RWPE2 (cell line): Measurements from ENCODE around the gene SELPLG.
A peak's percentile ranks its signal among the peaks of the same experiment; 100 is the strongest.

Experiments used
- ATAC-seq: fragments of 200-7000 bp; cut with Tn5 transposase; 3 replicates; pipeline ENCODE4 v1.9.1; 2021; ENCODE audit warnings: low read depth
- DNase-seq: peaks from one replicate; pipeline ENCODE4 v3.0.0-alpha.2; 2020; ENCODE audit warnings: low spot score
- H3K27ac ChIP-seq: fragments of 450-650 bp; 2 replicates; pipeline ENCODE4 v1.5.1; 2017; ENCODE audit warnings: mild to moderate bottlenecking; ENCODE audit not compliant: poor library complexity, severe bottlenecking
- H3K27me3 ChIP-seq: fragments of 250-450 bp; sonication (Bioruptor Pico); 2 replicates; pipeline ENCODE4 v1.5.1; 2021; ENCODE audit warnings: mild to moderate bottlenecking, moderate library complexity; ENCODE audit not compliant: insufficient read depth, poor library complexity, severe bottlenecking
- H3K36me3 ChIP-seq: fragments of 250-450 bp; sonication (Bioruptor Pico); 2 replicates; pipeline ENCODE4 v1.5.1; 2020; ENCODE audit warnings: low read depth, mild to moderate bottlenecking, moderate library complexity
- H3K4me1 ChIP-seq: fragments of 250-450 bp; sonication (Bioruptor Pico); 2 replicates; pipeline ENCODE4 v1.5.1; 2021; ENCODE audit warnings: mild to moderate bottlenecking, moderate library complexity; ENCODE audit not compliant: insufficient read depth, poor library complexity, severe bottlenecking
- H3K4me3 ChIP-seq: fragments of 250-450 bp; sonication (Bioruptor Pico); 2 replicates; pipeline ENCODE4 v1.5.1; 2021; ENCODE audit warnings: mild to moderate bottlenecking, moderate library complexity; ENCODE audit not compliant: severe bottlenecking
- H3K9me3 ChIP-seq: fragments of 250-450 bp; sonication (Bioruptor Pico); 2 replicates; pipeline ENCODE4 v1.5.1; 2021; ENCODE audit warnings: mild to moderate bottlenecking, moderate library complexity; ENCODE audit not compliant: severe bottlenecking
- CTCF ChIP-seq: fragments of 450-650 bp; IDR thresholded peaks from one replicate; pipeline ENCODE4 v1.5.1; 2017; ENCODE audit warnings: mild to moderate bottlenecking, moderate library complexity; ENCODE audit not compliant: poor library complexity, severe bottlenecking

SELPLG gene

DNA sequence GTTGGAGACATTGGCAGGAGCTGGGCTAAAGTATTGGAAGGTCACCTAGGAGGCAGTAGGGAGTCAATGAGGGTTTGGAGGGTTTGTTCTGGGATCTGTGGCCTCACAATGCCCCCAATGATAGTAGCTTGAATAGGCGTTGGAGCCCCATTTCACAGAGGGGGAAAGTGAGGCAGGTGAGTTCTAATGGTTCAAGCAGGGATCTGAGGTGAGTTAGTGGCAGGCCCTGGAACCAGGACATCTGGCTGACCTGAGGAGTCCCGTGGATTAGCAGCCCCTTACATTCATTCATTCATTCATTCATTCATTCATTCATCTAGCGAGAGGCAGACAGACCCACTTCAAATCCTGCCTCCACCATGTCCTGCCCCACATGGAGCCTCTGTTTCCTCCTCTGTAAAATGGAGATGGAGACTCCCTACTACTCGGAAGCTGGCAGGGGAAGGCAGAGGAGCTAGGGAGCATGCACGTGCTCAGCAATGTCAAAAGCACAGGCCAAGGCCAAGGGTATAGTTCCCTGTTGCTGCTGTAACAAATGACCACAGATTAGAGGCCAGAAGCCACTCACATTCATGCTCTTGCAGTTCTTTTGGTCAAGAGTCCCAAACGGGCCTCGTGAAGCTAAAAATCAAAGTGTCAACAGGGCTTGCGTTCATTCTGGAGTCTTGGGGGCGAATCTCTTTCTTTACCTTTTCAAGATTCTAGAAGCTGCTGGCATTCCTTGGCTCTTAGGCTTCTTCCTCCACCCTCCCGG is 33.6 kb downstream of the SELPLG start:
- Histone ChIP-seq H3K9me3 (no peaks in the 10 kb centered on the region), H3K27ac (no peak overlapping the region), H3K27me3 (no peaks in the 10 kb centered on the region), H3K36me3 (no peaks in the 10 kb centered on the region), H3K4me1 (no peaks in the 10 kb centered on the region), H3K4me3 (no peak overlapping the region)
- DNase-seq (no peak), ATAC-seq (no peak)
- TF ChIP-seq CTCF, result no peak

DNA sequence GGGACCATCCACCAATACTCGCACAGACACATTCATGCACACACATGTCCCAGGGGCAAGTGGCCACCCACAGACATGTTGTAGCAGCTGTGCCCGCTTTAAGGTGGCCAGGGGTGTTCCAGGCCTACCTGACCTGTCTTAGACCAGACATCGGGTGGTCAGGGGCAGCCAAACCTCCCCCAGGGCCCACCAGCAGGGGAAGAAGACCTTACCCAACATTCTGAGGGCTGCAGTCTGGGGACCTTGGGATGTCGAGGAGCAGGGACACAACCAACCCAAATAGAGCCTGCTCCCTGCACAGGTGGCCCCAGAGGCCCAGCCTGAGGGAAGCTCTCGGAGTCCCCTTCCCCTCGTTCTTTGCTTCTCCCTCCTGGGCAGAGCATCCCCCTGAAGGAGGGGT is 34.2 kb downstream of the SELPLG start:
- DNase-seq (no peak), ATAC-seq (no peak)
- Histone ChIP-seq H3K4me1 (no peaks in the 10 kb centered on the region), H3K36me3 (no peaks in the 10 kb centered on the region), H3K27me3 (no peaks in the 10 kb centered on the region), H3K9me3 (no peaks in the 10 kb centered on the region), H3K27ac (no peak overlapping the region), H3K4me3 (no peak overlapping the region)
- no peak for TF ChIP-seq CTCF

- Histone ChIP-seq H3K4me1 (no peaks in the 10 kb centered on the region), H3K9me3 (no peaks in the 10 kb centered on the region), H3K36me3 (no peaks in the 10 kb centered on the region), H3K27ac (no peak overlapping the region), H3K4me3 (no peak overlapping the region), H3K27me3 (no peaks in the 10 kb centered on the region)
- ATAC-seq (no peak), DNase-seq (no peak)
- TF ChIP-seq CTCF, result no peak
Measured at GRCh38 chr12:108598553-108599250, 35.0 kb downstream of the SELPLG start.

DNA sequence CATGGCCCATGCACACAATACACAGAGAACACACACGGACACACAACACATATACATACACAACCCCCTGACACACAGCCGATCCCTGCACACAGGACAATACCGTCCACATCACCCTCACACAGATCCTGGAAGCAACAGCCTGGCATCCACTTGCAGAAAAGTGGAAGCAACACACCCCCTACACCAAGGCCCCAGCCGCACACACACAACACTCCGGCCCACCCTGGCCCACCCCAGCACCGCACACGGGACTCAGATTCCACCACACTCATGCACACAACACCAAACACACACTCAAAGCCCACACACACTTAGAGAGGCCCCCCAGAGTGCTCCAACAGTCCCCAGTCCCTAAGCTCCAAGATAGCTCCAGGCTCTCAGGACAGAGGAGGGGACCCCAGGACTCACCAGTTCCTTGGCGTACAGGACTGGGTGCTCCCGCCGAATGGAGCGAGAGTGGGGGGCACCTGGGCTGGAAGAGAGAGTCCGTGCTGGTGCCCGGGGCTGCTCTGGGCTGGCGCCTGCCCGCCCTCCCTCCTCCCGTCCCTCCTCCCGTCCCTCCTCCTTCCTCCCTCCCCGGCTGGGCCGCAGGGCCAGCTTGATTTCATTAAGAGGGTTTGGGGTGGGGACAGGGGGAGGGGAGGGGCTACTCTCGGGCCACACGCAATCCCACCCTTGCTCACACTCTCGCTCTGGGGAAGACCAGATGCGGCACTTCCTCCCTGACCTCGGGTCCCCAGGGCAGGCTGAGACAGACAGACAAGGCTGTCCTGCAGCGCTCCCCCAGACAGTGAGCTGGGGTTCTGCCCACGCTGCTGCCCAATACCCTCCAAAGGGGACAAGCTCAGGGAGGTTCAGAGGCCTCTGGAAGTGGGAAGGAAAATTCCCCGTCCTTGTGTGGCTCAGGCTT is 35.9 kb downstream of the SELPLG start, which contains the start of gene TMEM119:
Gene TMEM119, minus strand, starts transcription at position 526 of the 913 bp plus-strand sequence. CDS start 5,701 bp downstream, outside the sequence.
- Histone ChIP-seq H3K27ac (no peak within 1 kb of the TSS), H3K4me3 (no peak within 1 kb of the TSS)
- ATAC-seq, result peak; percentile 20; the same call in 1 of the 3 replicates

More for the DNA sequence above, 35.9 kb downstream of the SELPLG start, which contains the start of gene TMEM119:
- Histone ChIP-seq H3K27me3 (no peaks in the 10 kb centered on the region), H3K9me3 (no peaks in the 10 kb centered on the region), H3K4me1 (no peaks in the 10 kb centered on the region), H3K36me3 (no peaks in the 10 kb centered on the region)
- no peak for TF ChIP-seq CTCF
- no peak for DNase-seq
